H1 (cell line): Measurements from ENCODE around the gene C1QL1. TPM values are rescaled to one million over a fixed set of nuclear protein-coding genes. Genes with fewer than 3 reads are reported as not detected.

ENCODE experiments used
- CTCF ChIA-PET: fragments of 300-600 bp; sonication (Branson Sonifier 250); formaldehyde crosslinking; loops from one replicate; lab custom pipeline; 2021; ENCODE audit not compliant: partially characterized antibody; lab: Charles Lee
- POLR2A ChIA-PET: fragments of 300-600 bp; sonication (Branson Sonifier 250); formaldehyde crosslinking; loops from one replicate; lab custom pipeline; 2021; ENCODE audit warnings: inconsistent platforms; ENCODE audit not compliant: partially characterized antibody; lab: Charles Lee
- DNase-seq, 2 experiments: peaks; one replicate each; pipeline versions ENCODE4 v3.0.0 to v3.0.0-alpha.2; 2010 to 2022; ENCODE audit warnings: low spot score in 2 of 2, low read depth in 1 of 2, mixed read lengths in 1 of 2
- FAIRE-seq: peaks from 2 replicates; lab custom pipeline; 2011; peaks lifted over from hg19 to GRCh38; lab: Jason Lieb, UNC
- H2AFZ ChIP-seq: 2 replicates; pipeline ENCODE4 v1.8.1; 2012; ENCODE audit warnings: low read length, inconsistent platforms
- H2AK5ac ChIP-seq: 2 replicates; pipeline ENCODE4 v1.6.1; 2013; ENCODE audit warnings: low read depth, low read length
- H2BK120ac ChIP-seq: replicated peaks from 2 replicates; pipeline ENCODE3; 2013; ENCODE audit warnings: low read depth, low read length, inconsistent platforms
- H2BK12ac ChIP-seq: 2 replicates; pipeline ENCODE4 v1.6.1; 2013; ENCODE audit warnings: low read depth, low read length
- H2BK15ac ChIP-seq: 2 replicates; pipeline ENCODE4 v1.6.1; 2013; ENCODE audit warnings: low read length
- H2BK20ac ChIP-seq: 2 replicates; pipeline ENCODE4 v1.6.1; 2013; ENCODE audit warnings: low read length
- H2BK5ac ChIP-seq: 2 replicates; pipeline ENCODE4 v1.6.1; 2013; ENCODE audit warnings: low read depth, low read length
- H3K14ac ChIP-seq: 2 replicates; pipeline ENCODE4 v1.6.1; 2013; ENCODE audit warnings: inconsistent platforms; ENCODE audit not compliant: insufficient read length
- H3K18ac ChIP-seq: 2 replicates; pipeline ENCODE4 v1.6.1; 2013; ENCODE audit warnings: low read length; ENCODE audit errors: extremely low read depth
- H3K23ac ChIP-seq: 2 replicates; pipeline ENCODE4 v1.6.1; 2013; ENCODE audit warnings: inconsistent platforms; ENCODE audit not compliant: insufficient read length
- H3K23me2 ChIP-seq: 2 replicates; pipeline ENCODE4 v1.6.1; 2013; ENCODE audit warnings: low read depth, low read length
- H3K27ac ChIP-seq: 2 replicates; pipeline ENCODE4 v1.6.1; 2011; ENCODE audit warnings: low read depth, low read length, inconsistent platforms
- H3K27me3 ChIP-seq, 4 experiments: replicated peaks in 1 of 4; 1 replicate in 1 of 4; 2 replicates in 3 of 4; pipeline versions ENCODE4 v1.6.1 to v1.8.1; 2011 to 2013; ENCODE audit warnings: low read length in 3 of 4, mild to moderate bottlenecking in 3 of 4, inconsistent platforms in 2 of 4, mixed read lengths in 2 of 4, moderate library complexity in 1 of 4; ENCODE audit not compliant: control insufficient read depth in 3 of 4, insufficient read depth in 3 of 4; ENCODE audit errors: extremely low read depth in 1 of 4
- H3K36me3 ChIP-seq, 4 experiments: 2 replicates each; pipeline versions ENCODE4 v1.6.1 to v1.8.1; 2011 to 2013; ENCODE audit warnings: mild to moderate bottlenecking in 4 of 4, low read length in 3 of 4, moderate library complexity in 2 of 4, control low read depth in 1 of 4, inconsistent platforms in 1 of 4; ENCODE audit not compliant: insufficient read depth in 4 of 4, control insufficient read depth in 2 of 4
- H3K4ac ChIP-seq: replicated peaks from 2 replicates; pipeline ENCODE3; 2013; ENCODE audit warnings: low read length, low read depth, mixed read lengths, inconsistent platforms; ENCODE audit not compliant: insufficient read length
- H3K4me1 ChIP-seq, 4 experiments: replicated peaks in 1 of 4; 1 replicate in 1 of 4; 2 replicates in 3 of 4; pipeline versions ENCODE4 v1.6.1 to v1.8.1; 2011 to 2013; ENCODE audit warnings: low read length in 3 of 4, inconsistent platforms in 2 of 4, mixed read lengths in 1 of 4; ENCODE audit not compliant: insufficient read depth in 4 of 4, control insufficient read depth in 3 of 4
- H3K4me2 ChIP-seq, 2 experiments: 2 replicates each; pipeline versions ENCODE4 v1.6.1 to v1.8.1; 2011 to 2013; ENCODE audit warnings: low read depth in 2 of 2, low read length in 2 of 2, control low read depth in 1 of 2, inconsistent platforms in 1 of 2, mild to moderate bottlenecking in 1 of 2; ENCODE audit not compliant: insufficient read depth in 1 of 2
- H3K4me3 ChIP-seq, 4 experiments: fragments of 200-600, 300-600 bp in 1 of 4; sonication (generic), shearing (Covaris generic), sonication (Bioruptor Twin) in 1 of 4; 2 replicates each; pipeline versions ENCODE4 v1.5.1 to v1.8.1; 2011 to 2016; ENCODE audit warnings: low read length in 4 of 4, low read depth in 3 of 4, control low read depth in 2 of 4, inconsistent platforms in 2 of 4, mild to moderate bottlenecking in 2 of 4, mixed read lengths in 1 of 4, moderate library complexity in 1 of 4; ENCODE audit not compliant: insufficient read depth in 2 of 4; ENCODE audit errors: extremely low read depth in 1 of 4
- H3K56ac ChIP-seq: replicated peaks from 2 replicates; pipeline ENCODE3; 2013; ENCODE audit warnings: low read depth, mild to moderate bottlenecking, mixed read lengths, low read length, inconsistent platforms; ENCODE audit not compliant: insufficient read length
- H3K79me1 ChIP-seq: 2 replicates; pipeline ENCODE4 v1.6.1; 2013; ENCODE audit warnings: low read depth, low read length, control low read depth
- H3K79me2 ChIP-seq, 2 experiments: 2 replicates each; pipeline versions ENCODE4 v1.6.1 to v1.8.1; 2012 to 2013; ENCODE audit warnings: low read length in 2 of 2, mild to moderate bottlenecking in 2 of 2, inconsistent platforms in 1 of 2; ENCODE audit not compliant: insufficient read depth in 2 of 2, control insufficient read depth in 1 of 2
- H3K9ac ChIP-seq, 4 experiments: replicated peaks in 1 of 4; 1 replicate in 1 of 4; 2 replicates in 3 of 4; pipeline versions ENCODE4 v1.6.1 to v1.8.1; 2011 to 2013; ENCODE audit warnings: low read depth in 3 of 4, low read length in 3 of 4, control low read depth in 2 of 4, mild to moderate bottlenecking in 2 of 4, moderate library complexity in 2 of 4, inconsistent platforms in 1 of 4; ENCODE audit errors: extremely low read depth in 1 of 4
- H3K9me3 ChIP-seq, 2 experiments: 2 replicates each; pipeline versions ENCODE4 v1.6.1 to v1.8.1; 2012 to 2013; ENCODE audit warnings: mild to moderate bottlenecking in 2 of 2, moderate library complexity in 2 of 2, control low read depth in 1 of 2, inconsistent platforms in 1 of 2, low read depth in 1 of 2, low read length in 1 of 2, mixed read lengths in 1 of 2; ENCODE audit not compliant: insufficient read depth in 2 of 2
- H4K20me1 ChIP-seq, 2 experiments: replicated peaks in 1 of 2; 2 replicates each; pipeline versions ENCODE3 to v1.8.1; 2011 to 2013; ENCODE audit warnings: inconsistent platforms in 2 of 2, low read length in 2 of 2, mild to moderate bottlenecking in 1 of 2; ENCODE audit not compliant: insufficient read depth in 2 of 2, control insufficient read depth in 1 of 2
- H4K5ac ChIP-seq: 2 replicates; pipeline ENCODE4 v1.6.1; 2013; ENCODE audit warnings: low read length, low read depth, mixed read lengths, inconsistent platforms; ENCODE audit not compliant: insufficient read length
- H4K8ac ChIP-seq: 2 replicates; pipeline ENCODE4 v1.8.0; 2013; ENCODE audit warnings: mild to moderate bottlenecking, moderate library complexity, low read length, inconsistent platforms; ENCODE audit not compliant: insufficient read depth; ENCODE audit errors: extremely low read depth
- H4K91ac ChIP-seq: replicated peaks from 2 replicates; pipeline ENCODE3; 2013; ENCODE audit warnings: low read length, mixed read lengths, inconsistent platforms; ENCODE audit not compliant: insufficient read length
- CBX5 ChIP-seq: fragments of 300-800, 300-1000 bp; sonication (generic); IDR thresholded peaks from 2 replicates; pipeline ENCODE4 v1.7.1; 2016; ENCODE audit warnings: antibody characterized with exemption, low read length, low read depth
- CTCF ChIP-seq, 3 experiments: IDR thresholded peaks; 1 replicate in 2 of 3; 2 replicates in 1 of 3; pipeline versions ENCODE4 v1.5.1 to v1.6.1; 2011; ENCODE audit warnings: low read length in 3 of 3, mild to moderate bottlenecking in 3 of 3, inconsistent platforms in 2 of 3, low read depth in 1 of 3, moderate library complexity in 1 of 3; ENCODE audit not compliant: insufficient read depth in 1 of 3; ENCODE audit errors: control extremely low read depth in 1 of 3
- E2F6 ChIP-seq: IDR thresholded peaks from 2 replicates; pipeline ENCODE4 v1.6.1; 2012; ENCODE audit warnings: inconsistent platforms
- EP300 ChIP-seq, 2 experiments: IDR thresholded peaks; 1 replicate in 1 of 2; 2 replicates in 1 of 2; pipeline ENCODE4 v1.6.1; 2011 to 2012; ENCODE audit warnings: low read depth in 2 of 2, low read length in 2 of 2, mild to moderate bottlenecking in 2 of 2, borderline replicate concordance in 1 of 2, inconsistent platforms in 1 of 2, moderate library complexity in 1 of 2
- MAX ChIP-seq: IDR thresholded peaks from 2 replicates; pipeline ENCODE4 v1.6.1; 2012; ENCODE audit warnings: inconsistent platforms
- POLR2A ChIP-seq, 2 experiments: IDR thresholded peaks; 1 replicate in 1 of 2; 2 replicates in 1 of 2; pipeline ENCODE4 v1.6.1; 2011; ENCODE audit warnings: low read depth in 2 of 2, low read length in 2 of 2, mild to moderate bottlenecking in 2 of 2; ENCODE audit errors: control extremely low read depth in 1 of 2
- RAD21 ChIP-seq, 2 experiments: IDR thresholded peaks in 1 of 2; conservative IDR thresholded peaks in 1 of 2; 2 replicates each; pipeline ENCODE4 v1.6.1; 2011; ENCODE audit warnings: low read depth in 2 of 2, low read length in 2 of 2, improper control_type of control experiment in 1 of 2, inconsistent platforms in 1 of 2, mild to moderate bottlenecking in 1 of 2, moderate library complexity in 1 of 2
- ZNF274 ChIP-seq: IDR thresholded peaks from 2 replicates; pipeline ENCODE4 v1.7.0; 2012; ENCODE audit warnings: low read length, borderline replicate concordance; ENCODE audit errors: extremely low read depth
- WGBS, 2 experiments: shearing (Covaris generic) in 1 of 2; methylation state at CpG; one replicate each; pipeline versions ENCODE4 v1.1.6 to v1.1.7; 2013 to 2015; ENCODE audit warnings: low lambda C conversion rate in 2 of 2, mixed read lengths in 2 of 2, inconsistent platforms in 1 of 2, low coverage in 1 of 2, missing lambda C conversion rate in 1 of 2; ENCODE audit not compliant: insufficient replicate concordance in 2 of 2, insufficient coverage in 1 of 2, insufficient read length in 1 of 2; ENCODE audit errors: extremely low coverage in 1 of 2, missing lambda C conversion rate in 1 of 2; 5-methylcytosine and 5-hydroxymethylcytosine counted together
- polyA plus RNA-seq, 7 experiments: library from polyadenylated mRNA; depleted of rRNA in 3 of 7; stranded (reverse) in 5 of 7; unstranded in 2 of 7; fragments of >200 nt in 5 of 7; fragments of 200-250 nt in 2 of 7; gene quantifications; 1 replicate in 5 of 7; 2 replicates in 1 of 7; 4 replicates in 1 of 7; pipeline versions ENCODE4 v1.2.1 to v1.2.3, GENCODE V29; 2011 to 2013; ENCODE audit warnings: missing spikeins in 2 of 7, mixed read lengths in 2 of 7
- total RNA-seq: library from RNA; stranded (reverse); fragmentation: NEBNext Ultra II Directional; extraction: Animal tissue kit (Norgen Biotek cat#: 25700); gene quantifications from 2 replicates; pipeline ENCODE4 v1.2.1, GENCODE V29; 2021

Gene C1QL1
- total and polyA plus RNA-seq, 2 of the 8 experiments (the other 6 are each of a cell fraction or from before 2014, with no cell fraction given), result 7.6 to 10.5 TPM

- no peak overlapping the region for H2BK15ac ChIP-seq
- H3K27me3 ChIP-seq, result peaks cover 0 to 5% (median 2%) of the 10 kb centered on the region in 4 experiments; a peak in 2 of 7 replicates
- no peak overlapping the region for H3K4me2 ChIP-seq
- H4K8ac ChIP-seq, result no peak overlapping the region
- H2AFZ ChIP-seq, result peak overlapping the region; percentile 39; the same call in 1 of the 2 replicates
- no peak overlapping the region for H4K91ac ChIP-seq
- H3K27ac ChIP-seq, result no peak overlapping the region
- no peak overlapping the region; the same call in 1 of the 2 replicates for H2BK5ac ChIP-seq
- peak overlapping the region; percentile 4; the same call in 1 of the 2 replicates for H2BK12ac ChIP-seq
- H3K23me2 ChIP-seq, result no peaks in the 10 kb centered on the region
- no peaks in the 10 kb centered on the region for H3K36me3 ChIP-seq
- no peak overlapping the region for H3K4ac ChIP-seq
- H3K9ac ChIP-seq, result no peak overlapping the region
- no peak overlapping the region for H2AK5ac ChIP-seq
- H3K18ac ChIP-seq, result no peak overlapping the region; the same call in 1 of the 2 replicates
- H3K23ac ChIP-seq, result no peak overlapping the region
- H3K4me3 ChIP-seq, result peak overlapping the region in 1 of 4 experiments; percentile 32; a peak in 1 of 8 replicates
- H3K14ac ChIP-seq, result no peak overlapping the region
- DNase-seq (no peak), FAIRE-seq (no peak)
- no peak overlapping the region for H4K5ac ChIP-seq
- H2BK120ac ChIP-seq, result no peak overlapping the region
- WGBS, 2 experiments, result 59% methylated on average over 10 of the region's 10 CpGs; no CpG with 5 or more reads in 1 of the 2 experiments
- no peaks in the 10 kb centered on the region for H3K79me1 ChIP-seq
- ChIA-PET CTCF (interaction anchor here (1.5 to 7.6 kb wide), 4 partner anchors 9 to 45 kb away, joined by 3 to 59 read pairs (median 4); no protein-coding TSS in a partner anchor), POLR2A (no interaction called here)
- no peaks in the 10 kb centered on the region for H3K9me3 ChIP-seq
- peaks cover 5 to 18% (median 7%) of the 10 kb centered on the region in 4 experiments for H3K4me1 ChIP-seq
- H4K20me1 ChIP-seq, result no peaks in the 10 kb centered on the region
- no peak overlapping the region for H3K56ac ChIP-seq
- no peaks in the 10 kb centered on the region for H3K79me2 ChIP-seq
- H2BK20ac ChIP-seq, result no peak overlapping the region
- peak; percentile 54 for TF ChIP-seq MAX
- TF ChIP-seq E2F6, result peak; percentile 54
- TF ChIP-seq ZNF274, result no peak
- peak; percentile 43 to 55 for TF ChIP-seq RAD21 (IDR thresholded peaks at IDR 0.05 in 1 of 2, conservative IDR thresholded peaks at IDR 0.05 in 1 of 2; ENCODE audit: low read depth in 2 of 2, low read length in 2 of 2)
- TF ChIP-seq CTCF (IDR thresholded peaks at IDR 0.05; ENCODE audit: control extremely low read depth in 1 of 3, insufficient read depth in 1 of 3, low read depth in 1 of 3, low read length in 3 of 3), result peak; percentile 8 to 11 (median 8); a peak in 3 of 4 replicates
- TF ChIP-seq POLR2A (IDR thresholded peaks at IDR 0.05; ENCODE audit: control extremely low read depth in 1 of 2, low read depth in 2 of 2, low read length in 2 of 2), result no peak
- no peak for TF ChIP-seq CBX5
- TF ChIP-seq EP300 (IDR thresholded peaks at IDR 0.05; ENCODE audit: borderline replicate concordance in 1 of 2, low read depth in 2 of 2, low read length in 2 of 2), result no peak
Measured at GRCh38 chr17:45006927-45007461, 38.9 kb upstream of the C1QL1 start.
